RWPE2 (cell line): Measurements from ENCODE around the gene SPTBN5.

Experiments
- ATAC-seq: fragments of 200-7000 bp; cut with Tn5 transposase; 3 replicates; pipeline ENCODE4 v1.9.1; 2021; ENCODE audit warnings: low read depth
- DNase-seq: peaks from one replicate; pipeline ENCODE4 v3.0.0-alpha.2; 2020; ENCODE audit warnings: low spot score
- H3K27ac ChIP-seq: fragments of 450-650 bp; 2 replicates; pipeline ENCODE4 v1.5.1; 2017; ENCODE audit warnings: mild to moderate bottlenecking; ENCODE audit not compliant: poor library complexity, severe bottlenecking
- H3K27me3 ChIP-seq: fragments of 250-450 bp; sonication (Bioruptor Pico); 2 replicates; pipeline ENCODE4 v1.5.1; 2021; ENCODE audit warnings: mild to moderate bottlenecking, moderate library complexity; ENCODE audit not compliant: insufficient read depth, poor library complexity, severe bottlenecking
- H3K36me3 ChIP-seq: fragments of 250-450 bp; sonication (Bioruptor Pico); 2 replicates; pipeline ENCODE4 v1.5.1; 2020; ENCODE audit warnings: low read depth, mild to moderate bottlenecking, moderate library complexity
- H3K4me1 ChIP-seq: fragments of 250-450 bp; sonication (Bioruptor Pico); 2 replicates; pipeline ENCODE4 v1.5.1; 2021; ENCODE audit warnings: mild to moderate bottlenecking, moderate library complexity; ENCODE audit not compliant: insufficient read depth, poor library complexity, severe bottlenecking
- H3K4me3 ChIP-seq: fragments of 250-450 bp; sonication (Bioruptor Pico); 2 replicates; pipeline ENCODE4 v1.5.1; 2021; ENCODE audit warnings: mild to moderate bottlenecking, moderate library complexity; ENCODE audit not compliant: severe bottlenecking
- H3K9me3 ChIP-seq: fragments of 250-450 bp; sonication (Bioruptor Pico); 2 replicates; pipeline ENCODE4 v1.5.1; 2021; ENCODE audit warnings: mild to moderate bottlenecking, moderate library complexity; ENCODE audit not compliant: severe bottlenecking
- CTCF ChIP-seq: fragments of 450-650 bp; IDR thresholded peaks from one replicate; pipeline ENCODE4 v1.5.1; 2017; ENCODE audit warnings: mild to moderate bottlenecking, moderate library complexity; ENCODE audit not compliant: poor library complexity, severe bottlenecking

The SPTBN5 gene

GRCh38 chr15:41799488-41799805 lies 94.4 kb downstream of the SPTBN5 start:
- Histone ChIP-seq H3K36me3 (peaks cover 43% of the 10 kb centered on the region), H3K9me3 (no peaks in the 10 kb centered on the region), H3K27me3 (no peaks in the 10 kb centered on the region), H3K27ac (peak overlapping the region; percentile 90), H3K4me1 (peaks cover 71% of the 10 kb centered on the region), H3K4me3 (no peak overlapping the region)
- TF ChIP-seq CTCF, result no peak
- DNase-seq (no peak), ATAC-seq (no peak)

GRCh38 chr15:41798607-41799487 lies 95.0 kb downstream of the SPTBN5 start:
- no peak for DNase-seq
- peak overlapping the region; percentile 90 for H3K27ac ChIP-seq

More at GRCh38 chr15:41798607-41799487, 95.0 kb downstream of the SPTBN5 start:
- Histone ChIP-seq H3K4me1 (peaks cover 71% of the 10 kb centered on the region), H3K27me3 (no peaks in the 10 kb centered on the region), H3K4me3 (no peak overlapping the region), H3K9me3 (no peaks in the 10 kb centered on the region), H3K36me3 (peaks cover 43% of the 10 kb centered on the region)
- no peak for TF ChIP-seq CTCF
- peak; percentile 25 for ATAC-seq
